Measurements from ENCODE around the gene CNDP1. TPM values are rescaled to one million over a fixed set of nuclear protein-coding genes. Genes with fewer than 3 reads are reported as not detected.

CNDP1 gene
- polyA plus RNA-seq, 3 donors, result not detected

GRCh38 chr18:74528478-74528877 is 5.8 kb upstream of the CNDP1 start:
- Histone ChIP-seq H3K4me3 (replicated peaks in 1 of 3; ENCODE audit: low read depth in 2 of 3, low read length in 3 of 3) (no peak overlapping the region), H3K9ac (ENCODE audit: insufficient read depth, low read length, poor library complexity, severe bottlenecking) (no peak overlapping the region), H2AFZ (ENCODE audit: insufficient read depth, low read depth, low read length, poor library complexity, severe bottlenecking) (no peak overlapping the region), H3K36me3 (replicated peaks in 1 of 2; ENCODE audit: control insufficient read depth in 1 of 2, insufficient read depth in 2 of 2, low read length in 2 of 2) (no peaks in the 10 kb centered on the region), H3K79me2 (ENCODE audit: insufficient read depth, low read length) (no peaks in the 10 kb centered on the region), H4K20me1 (ENCODE audit: insufficient read depth, low read length) (no peaks in the 10 kb centered on the region), H3K9me3 (replicated peaks in 1 of 2; ENCODE audit: control insufficient read depth in 1 of 2, insufficient read depth in 1 of 2, low read length in 2 of 2) (no peaks in the 10 kb centered on the region), H3K27ac (ENCODE audit: low read depth in 1 of 2, low read length in 2 of 2) (no peak overlapping the region), H3K4me2 (replicated peaks; ENCODE audit: extremely low read depth, low read length, poor library complexity, severe bottlenecking) (no peak overlapping the region), H3K4me1 (ENCODE audit: control insufficient read depth in 1 of 2, insufficient read depth in 2 of 2, low read length in 2 of 2) (peaks cover 11 to 13% of the 10 kb centered on the region in 2 donors), H3K27me3 (ENCODE audit: control insufficient read depth in 2 of 2, insufficient read depth in 2 of 2, low read length in 2 of 2) (no peaks in the 10 kb centered on the region)
- no CpG with 5 or more reads among the region's 1 CpG for WGBS (ENCODE audit: insufficient coverage)
- Mint-ChIP-seq H3K36me3 (no peaks in the 10 kb centered on the region), H3K9me3 (no peaks in the 10 kb centered on the region), H3K27me3 (ENCODE audit: low read depth in 3 of 3) (peaks cover 0 to 2% (median 2%) of the 10 kb centered on the region in 3 donors), H3K4me3 (no peak overlapping the region), H3K27ac (no peak overlapping the region), H3K4me1 (peaks cover 12% of the 10 kb centered on the region)
- intact Hi-C loops (cut with micrococcal nuclease), result no loop called here
- no peak for DNase-seq
- no peak for TF ChIP-seq CTCF (IDR thresholded peaks at IDR 0.05)

- Histone ChIP-seq H2AFZ (ENCODE audit: insufficient read depth, low read depth, low read length, poor library complexity, severe bottlenecking) (no peak overlapping the region), H3K4me1 (ENCODE audit: control insufficient read depth in 1 of 2, insufficient read depth in 2 of 2, low read length in 2 of 2) (peaks cover 8 to 9% of the 10 kb centered on the region in 2 donors), H3K79me2 (ENCODE audit: insufficient read depth, low read length) (no peaks in the 10 kb centered on the region), H3K4me3 (replicated peaks in 1 of 3; ENCODE audit: low read depth in 2 of 3, low read length in 3 of 3) (no peak overlapping the region), H3K36me3 (replicated peaks in 1 of 2; ENCODE audit: control insufficient read depth in 1 of 2, insufficient read depth in 2 of 2, low read length in 2 of 2) (no peaks in the 10 kb centered on the region), H3K27me3 (ENCODE audit: control insufficient read depth in 2 of 2, insufficient read depth in 2 of 2, low read length in 2 of 2) (no peaks in the 10 kb centered on the region), H4K20me1 (ENCODE audit: insufficient read depth, low read length) (no peaks in the 10 kb centered on the region), H3K4me2 (replicated peaks; ENCODE audit: extremely low read depth, low read length, poor library complexity, severe bottlenecking) (no peak overlapping the region), H3K9ac (ENCODE audit: insufficient read depth, low read length, poor library complexity, severe bottlenecking) (no peak overlapping the region), H3K9me3 (replicated peaks in 1 of 2; ENCODE audit: control insufficient read depth in 1 of 2, insufficient read depth in 1 of 2, low read length in 2 of 2) (no peaks in the 10 kb centered on the region), H3K27ac (ENCODE audit: low read depth in 1 of 2, low read length in 2 of 2) (no peak overlapping the region)
- Mint-ChIP-seq H3K36me3 (no peaks in the 10 kb centered on the region), H3K9me3 (no peaks in the 10 kb centered on the region), H3K4me3 (no peak overlapping the region), H3K4me1 (peaks cover 7% of the 10 kb centered on the region), H3K27ac (no peak overlapping the region), H3K27me3 (ENCODE audit: low read depth in 3 of 3) (peaks cover 0 to 2% (median 2%) of the 10 kb centered on the region in 3 donors)
- no peak for DNase-seq
- WGBS (ENCODE audit: insufficient coverage), result 100% methylated on average over 1 of the region's 3 CpGs
- intact Hi-C loops (cut with micrococcal nuclease), result no loop called here
- TF ChIP-seq CTCF (IDR thresholded peaks at IDR 0.05), result no peak
Measured at GRCh38 chr18:74528913-74529312, 5.4 kb upstream of the CNDP1 start.
